GM18870 (cell line): ENCODE measurements around the gene BCORL1.

Experiments used
- ATAC-seq: cut with Tn5 transposase; IDR thresholded peaks from one replicate; pipeline ENCODE4 v1.9.1; 2021; ENCODE audit warnings: moderate library complexity; ENCODE audit not compliant: unreplicated experiment

Gene BCORL1

GRCh38 chrX:130090364-130090763 is 107.9 kb downstream of the BCORL1 start:
- no peak for ATAC-seq

DNA sequence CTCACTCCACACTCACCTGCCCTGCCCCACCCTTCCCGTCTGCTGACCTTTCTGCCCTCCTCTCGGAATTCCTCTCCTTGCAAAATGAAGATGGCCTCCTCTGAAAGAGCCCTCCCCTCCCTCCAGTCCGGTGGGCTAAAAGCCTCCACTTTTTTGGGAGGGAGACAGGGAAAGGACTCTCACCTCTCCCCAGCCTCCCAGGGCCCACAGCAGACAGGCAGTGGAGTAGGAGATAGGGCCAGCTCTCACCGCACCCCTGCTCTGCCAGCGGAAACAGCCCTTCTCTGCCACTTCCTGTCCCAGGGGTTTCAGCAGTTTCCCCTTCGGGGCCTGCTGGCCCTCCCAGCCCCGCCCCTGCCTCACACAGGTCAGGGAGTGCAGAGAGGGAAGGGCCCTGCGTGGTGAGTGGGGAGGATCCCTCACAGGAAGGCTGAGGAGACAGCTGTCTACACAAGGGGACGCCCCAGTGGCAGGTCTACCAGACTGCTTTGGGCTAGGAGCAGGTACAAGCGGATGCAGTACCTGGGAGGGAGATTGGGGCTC is 109.6 kb downstream of the BCORL1 start:
- ATAC-seq: peak; percentile 95

DNA sequence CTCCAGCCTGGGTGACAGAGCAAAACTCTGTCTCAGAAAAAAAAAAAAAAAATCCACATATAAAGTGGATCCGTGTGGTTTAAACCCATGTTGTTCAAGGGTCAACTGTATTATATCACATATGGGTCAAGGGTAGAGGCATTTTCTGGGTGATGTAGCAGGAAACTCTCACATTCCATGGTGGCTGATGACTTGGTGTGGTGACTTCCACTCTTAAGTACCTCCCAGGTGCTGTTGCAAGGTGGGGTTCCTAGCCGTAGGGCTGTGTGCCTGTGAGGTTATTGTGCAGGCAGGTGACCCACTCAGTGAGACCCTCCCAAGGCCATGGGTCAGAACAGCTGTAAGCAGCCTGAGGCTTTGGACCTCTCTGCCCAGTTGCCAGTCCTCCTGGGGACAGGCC is 110.8 kb downstream of the BCORL1 start:
- no peak for ATAC-seq

- ATAC-seq: no peak
These were observed 112.3 kb downstream of the BCORL1 start for GRCh38 chrX:130094696-130095095.

DNA sequence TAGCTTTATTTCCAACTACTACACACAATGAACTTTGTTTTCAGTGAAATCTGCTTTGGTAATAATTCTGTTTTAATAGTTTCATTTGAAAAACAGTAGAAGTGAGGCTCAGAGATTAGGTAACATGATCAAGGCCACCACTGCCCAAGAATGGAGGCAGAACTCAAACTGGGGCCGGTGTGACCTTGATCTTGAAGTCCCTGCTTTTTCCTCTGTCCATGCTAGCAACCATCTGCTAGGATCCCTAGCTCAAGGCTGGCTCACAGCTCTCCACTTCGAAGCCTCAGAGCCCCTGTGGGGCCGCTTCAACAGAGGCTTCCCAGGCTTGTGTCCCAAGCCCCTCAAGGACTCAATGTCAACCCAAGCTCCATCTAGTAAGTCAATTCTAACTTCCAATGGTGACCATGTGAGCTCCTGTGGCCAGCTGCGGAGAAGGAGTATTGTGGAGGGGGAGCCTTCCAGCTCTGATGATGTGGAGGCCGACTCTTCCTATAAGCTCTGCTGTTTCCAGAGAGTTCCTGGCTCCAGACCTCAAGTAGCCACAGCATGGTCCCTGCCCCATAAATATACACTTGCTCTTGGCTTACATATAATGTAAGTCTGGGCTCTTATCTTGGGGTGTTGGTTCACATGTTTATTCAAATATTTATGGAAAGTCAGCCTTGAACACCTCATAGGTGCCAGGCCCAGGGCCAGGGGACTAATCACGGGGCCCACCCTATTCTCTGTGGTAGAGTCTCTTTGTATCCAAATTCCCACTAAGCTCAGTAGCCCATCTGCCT is 113.0 kb downstream of the BCORL1 start:
- ATAC-seq: no peak

- ATAC-seq: no peak
These were observed 115.2 kb downstream of the BCORL1 start for GRCh38 chrX:130097507-130098209.

DNA sequence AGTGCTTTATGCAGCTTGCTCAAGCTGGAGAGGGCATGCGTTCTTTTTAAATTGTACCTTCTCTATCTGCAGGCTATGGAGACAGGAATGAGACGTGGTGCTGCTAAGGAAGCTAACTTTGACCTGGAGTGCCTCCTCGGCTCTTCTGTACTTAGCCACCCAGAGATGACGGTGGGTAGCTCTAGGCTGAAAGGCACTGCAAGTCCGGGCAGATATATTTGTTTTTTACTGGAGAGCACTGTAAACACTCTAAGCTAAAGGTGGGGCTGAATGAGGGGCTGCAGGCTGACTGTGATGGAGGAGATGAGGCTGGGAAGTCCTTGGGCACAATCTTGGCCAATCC is 115.7 kb downstream of the BCORL1 start:
- no peak for ATAC-seq

GRCh38 chrX:130100180-130100579 is 117.7 kb downstream of the BCORL1 start:
- ATAC-seq: no peak

- ATAC-seq: no peak
These were observed 121.2 kb downstream of the BCORL1 start for GRCh38 chrX:130103605-130104004.

DNA sequence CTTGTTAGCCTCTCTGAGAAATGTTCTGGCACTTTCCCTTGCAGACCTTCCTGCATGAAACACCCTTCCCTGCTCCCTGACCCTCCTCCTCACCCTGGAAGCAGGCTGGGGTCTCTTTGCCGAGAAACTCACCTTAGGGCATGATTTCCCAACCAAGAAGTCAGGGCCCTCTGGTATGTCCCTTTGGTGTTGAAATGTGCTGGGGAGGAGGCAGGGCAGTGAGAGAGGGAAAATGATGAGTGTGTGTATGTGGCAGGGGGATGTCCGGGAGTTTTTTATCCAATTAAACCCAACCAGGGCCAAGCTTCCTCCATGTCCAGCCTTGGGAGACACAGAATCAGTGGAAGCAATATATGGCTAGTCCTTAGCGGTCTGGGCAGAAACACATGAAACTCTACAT is 122.8 kb downstream of the BCORL1 start:
- ATAC-seq: no peak

GRCh38 chrX:130106071-130106470 is 123.6 kb downstream of the BCORL1 start:
- no peak for ATAC-seq
